Liver (tissue), 9 donors: ENCODE measurements around the gene PLEKHA6. TPM values are rescaled to one million over a fixed set of nuclear protein-coding genes. Genes with fewer than 3 reads are reported as not detected.

ENCODE experiments used
- DNase-seq: peaks from one replicate; pipeline ENCODE4 v3.0.0-alpha.2; 2017; ENCODE audit warnings: low spot score
- H3K27ac ChIP-seq, 2 donors: one replicate each; pipeline ENCODE4 v1.7.0; 2013; ENCODE audit warnings: inconsistent platforms in 2 of 2, low read length in 2 of 2, control low read depth in 1 of 2, low read depth in 1 of 2, mild to moderate bottlenecking in 1 of 2
- H3K27me3 ChIP-seq, 4 donors: one replicate each; pipeline versions ENCODE4 v1.6.1 to v1.7.0; 2013; ENCODE audit warnings: low read length in 3 of 4, inconsistent platforms in 1 of 4, mild to moderate bottlenecking in 1 of 4, moderate library complexity in 1 of 4; ENCODE audit not compliant: control insufficient read depth in 4 of 4, insufficient read depth in 4 of 4
- H3K36me3 ChIP-seq, 4 donors: one replicate each; pipeline versions ENCODE4 v1.6.1 to v1.7.0; 2013; ENCODE audit warnings: low read length in 3 of 4, mild to moderate bottlenecking in 3 of 4, low read depth in 1 of 4, moderate library complexity in 1 of 4; ENCODE audit not compliant: control insufficient read depth in 4 of 4, insufficient read depth in 3 of 4
- H3K4me1 ChIP-seq, 4 donors: one replicate each; pipeline versions ENCODE4 v1.6.1 to v1.7.0; 2013; ENCODE audit warnings: low read length in 3 of 4, mild to moderate bottlenecking in 3 of 4, moderate library complexity in 1 of 4; ENCODE audit not compliant: control insufficient read depth in 4 of 4, insufficient read depth in 4 of 4
- H3K4me3 ChIP-seq, 3 donors: one replicate each; pipeline versions ENCODE4 v1.6.1 to v1.7.0; 2013; ENCODE audit warnings: low read length in 3 of 3, control low read depth in 1 of 3, low read depth in 1 of 3, mild to moderate bottlenecking in 1 of 3
- H3K9ac ChIP-seq, 2 donors: one replicate each; pipeline ENCODE4 v1.7.0; 2013; ENCODE audit warnings: low read length in 2 of 2, mild to moderate bottlenecking in 2 of 2, moderate library complexity in 2 of 2, control low read depth in 1 of 2, low read depth in 1 of 2
- H3K9me3 ChIP-seq, 4 donors: one replicate each; pipeline versions ENCODE4 v1.6.1 to v1.7.0; 2013; ENCODE audit warnings: low read length in 3 of 4; ENCODE audit not compliant: control insufficient read depth in 4 of 4
- EGR1 ChIP-seq, 2 donors: IDR thresholded peaks; 2 replicates each; pipeline ENCODE4 v1.6.1; 2016 to 2018; ENCODE audit warnings: antibody characterized with exemption in 2 of 2, low read depth in 2 of 2
- FOXA1 ChIP-seq: IDR thresholded peaks from 2 replicates; pipeline ENCODE4 v1.6.1; 2016; ENCODE audit warnings: antibody characterized with exemption
- FOXA2 ChIP-seq: IDR thresholded peaks from 2 replicates; pipeline ENCODE4 v1.6.1; 2016; ENCODE audit warnings: antibody characterized with exemption
- GABPA ChIP-seq, 2 donors: IDR thresholded peaks in 1 of 2; conservative IDR thresholded peaks in 1 of 2; 2 replicates each; pipeline ENCODE4 v1.6.1; 2016; ENCODE audit warnings: antibody characterized with exemption in 2 of 2, mild to moderate bottlenecking in 1 of 2, moderate library complexity in 1 of 2
- HNF4A ChIP-seq, 2 donors: conservative IDR thresholded peaks; 2 replicates each; pipeline ENCODE4 v1.6.1; 2016; ENCODE audit warnings: antibody characterized with exemption in 2 of 2, mild to moderate bottlenecking in 2 of 2
- HNF4G ChIP-seq: IDR thresholded peaks from 2 replicates; pipeline ENCODE4 v1.6.1; 2016; ENCODE audit warnings: antibody characterized with exemption
- JUND ChIP-seq, 2 donors: IDR thresholded peaks; 2 replicates each; pipeline ENCODE4 v1.6.1; 2016; ENCODE audit warnings: antibody characterized with exemption in 2 of 2
- NR2F2 ChIP-seq: IDR thresholded peaks from 2 replicates; pipeline ENCODE4 v1.6.1; 2016; ENCODE audit warnings: antibody characterized with exemption
- RAD21 ChIP-seq, 2 donors: IDR thresholded peaks; 2 replicates each; pipeline ENCODE4 v1.6.1; 2016; ENCODE audit warnings: antibody characterized with exemption in 2 of 2, mild to moderate bottlenecking in 2 of 2
- REST ChIP-seq: IDR thresholded peaks from 2 replicates; pipeline ENCODE4 v1.6.1; 2016; ENCODE audit warnings: antibody characterized with exemption, mild to moderate bottlenecking
- RXRA ChIP-seq, 2 donors: IDR thresholded peaks; 2 replicates each; pipeline ENCODE4 v1.6.1; 2017 to 2018; ENCODE audit warnings: antibody characterized with exemption in 2 of 2, mild to moderate bottlenecking in 1 of 2
- SP1 ChIP-seq: IDR thresholded peaks from 2 replicates; pipeline ENCODE4 v1.6.1; 2018; ENCODE audit warnings: antibody characterized with exemption, mild to moderate bottlenecking
- TAF1 ChIP-seq: conservative IDR thresholded peaks from 2 replicates; pipeline ENCODE4 v1.6.1; 2016; ENCODE audit warnings: antibody characterized with exemption, mild to moderate bottlenecking
- YY1 ChIP-seq: IDR thresholded peaks from 2 replicates; pipeline ENCODE4 v1.6.1; 2016; ENCODE audit warnings: antibody characterized with exemption, mild to moderate bottlenecking
- WGBS: extraction: QIAGEN DNeasy Blood & Tissue Kit; methylation state at CpG from one replicate; pipeline ENCODE4 v1.1.7; 2013; 5-methylcytosine and 5-hydroxymethylcytosine counted together
- polyA plus RNA-seq, 2 donors: library from polyadenylated mRNA; stranded (reverse) in 1 of 2; unstranded in 1 of 2; fragments of 200-250 nt in 1 of 2; fragments of >200 nt in 1 of 2; fragmentation: Nextera tagmentation in 1 of 2; extraction: Ambion mirVana in 1 of 2; gene quantifications; one replicate each; pipeline versions ENCODE4 v1.2.1 to v1.2.3, GENCODE V29; 2013 to 2015
- total RNA-seq, 2 donors: library from RNA; depleted of rRNA; stranded (reverse); fragments of >200 nt; gene quantifications; one replicate each; pipeline ENCODE4 v1.2.3, GENCODE V29; 2014
- TF ChIP-seq, protein P1 (sequence below): IDR thresholded peaks from 2 replicates; pipeline ENCODE4 v1.6.1; 2016; ENCODE audit warnings: antibody characterized with exemption
- TF ChIP-seq, protein P2 (sequence below): IDR thresholded peaks from 2 replicates; pipeline ENCODE4 v1.6.1; 2016; ENCODE audit warnings: antibody characterized with exemption
- TF ChIP-seq, protein P3 (sequence below): IDR thresholded peaks from 2 replicates; pipeline ENCODE4 v1.6.1; 2016; ENCODE audit warnings: antibody characterized with exemption
- TF ChIP-seq, protein P4 (sequence below): fragments of 150-350 bp; IDR thresholded peaks from 2 replicates; pipeline ENCODE4 v1.5.1; 2017; ENCODE audit warnings: improper control_type of control experiment, low read depth, low read length; ENCODE audit not compliant: missing input control
- donor health status: healthy.
- donor health status: healthy.
- donor health status: healthy.
- donor health status: healthy.
- donor health status: healthy.

Gene PLEKHA6
- total and polyA plus RNA-seq, 4 donors = 5.3 to 12.8 (median 7.6) TPM

GRCh38 chr1:204261746-204262505 is 97.8 kb downstream of the PLEKHA6 start:
- no peak for DNase-seq
- H3K36me3 ChIP-seq = peaks cover 3 to 7% (median 6%) of the 10 kb centered on the region in 4 donors
- TF ChIP-seq JUND (IDR thresholded peaks at IDR 0.05) (no peak), HNF4G (no peak), GABPA (IDR thresholded peaks at IDR 0.05 in 1 of 2, conservative IDR thresholded peaks at IDR 0.05 in 1 of 2) (no peak), NR2F2 (no peak), SP1 (no peak), FOXA2 (no peak), YY1 (no peak), RXRA (IDR thresholded peaks at IDR 0.05) (no peak), HNF4A (conservative IDR thresholded peaks at IDR 0.05) (no peak), FOXA1 (no peak), RAD21 (IDR thresholded peaks at IDR 0.05) (no peak), REST (no peak), EGR1 (IDR thresholded peaks at IDR 0.05; ENCODE audit: low read depth in 2 of 2) (no peak), TAF1 (no peak)
- TF ChIP-seq, protein P1, sequence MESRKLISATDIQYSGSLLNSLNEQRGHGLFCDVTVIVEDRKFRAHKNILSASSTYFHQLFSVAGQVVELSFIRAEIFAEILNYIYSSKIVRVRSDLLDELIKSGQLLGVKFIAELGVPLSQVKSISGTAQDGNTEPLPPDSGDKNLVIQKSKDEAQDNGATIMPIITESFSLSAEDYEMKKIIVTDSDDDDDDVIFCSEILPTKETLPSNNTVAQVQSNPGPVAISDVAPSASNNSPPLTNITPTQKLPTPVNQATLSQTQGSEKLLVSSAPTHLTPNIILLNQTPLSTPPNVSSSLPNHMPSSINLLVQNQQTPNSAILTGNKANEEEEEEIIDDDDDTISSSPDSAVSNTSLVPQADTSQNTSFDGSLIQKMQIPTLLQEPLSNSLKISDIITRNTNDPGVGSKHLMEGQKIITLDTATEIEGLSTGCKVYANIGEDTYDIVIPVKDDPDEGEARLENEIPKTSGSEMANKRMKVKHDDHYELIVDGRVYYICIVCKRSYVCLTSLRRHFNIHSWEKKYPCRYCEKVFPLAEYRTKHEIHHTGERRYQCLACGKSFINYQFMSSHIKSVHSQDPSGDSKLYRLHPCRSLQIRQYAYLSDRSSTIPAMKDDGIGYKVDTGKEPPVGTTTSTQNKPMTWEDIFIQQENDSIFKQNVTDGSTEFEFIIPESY = no peak
- TF ChIP-seq, protein P2, sequence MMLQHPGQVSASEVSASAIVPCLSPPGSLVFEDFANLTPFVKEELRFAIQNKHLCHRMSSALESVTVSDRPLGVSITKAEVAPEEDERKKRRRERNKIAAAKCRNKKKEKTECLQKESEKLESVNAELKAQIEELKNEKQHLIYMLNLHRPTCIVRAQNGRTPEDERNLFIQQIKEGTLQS = no peak
- TF ChIP-seq, protein P3, sequence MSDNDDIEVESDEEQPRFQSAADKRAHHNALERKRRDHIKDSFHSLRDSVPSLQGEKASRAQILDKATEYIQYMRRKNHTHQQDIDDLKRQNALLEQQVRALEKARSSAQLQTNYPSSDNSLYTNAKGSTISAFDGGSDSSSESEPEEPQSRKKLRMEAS = no peak
- H3K27me3 ChIP-seq = no peaks in the 10 kb centered on the region
- 83% methylated on average over 13 of the region's 13 CpGs for WGBS
- peak overlapping the region; percentile 72 to 82 for H3K27ac ChIP-seq
- no peak overlapping the region for H3K4me3 ChIP-seq
- peaks cover 19 to 72% (median 63%) of the 10 kb centered on the region in 4 donors for H3K4me1 ChIP-seq
- H3K9ac ChIP-seq = no peak overlapping the region
- H3K9me3 ChIP-seq = no peaks in the 10 kb centered on the region

DNA sequence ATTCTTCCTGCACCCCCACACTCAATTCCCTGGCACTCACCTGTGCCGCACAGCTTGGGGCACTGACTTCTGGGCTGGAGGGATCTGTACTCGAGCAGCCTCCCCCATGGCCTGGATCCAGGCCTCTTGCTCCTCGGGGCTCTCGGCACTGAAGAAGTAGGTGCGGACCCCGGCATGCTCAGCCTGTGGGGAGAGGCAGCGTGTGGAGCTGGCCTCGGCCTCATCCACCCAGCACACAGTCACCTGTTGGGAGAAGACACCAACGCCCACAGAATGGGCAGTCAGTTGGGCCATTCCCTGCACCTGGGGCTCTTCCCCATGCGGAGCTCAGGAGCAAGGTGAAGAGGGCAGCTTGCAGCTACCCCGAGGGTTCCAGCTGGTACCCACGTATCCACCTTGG is 98.5 kb downstream of the PLEKHA6 start:
- no peak overlapping the region for H3K4me3 ChIP-seq
- no peak overlapping the region for H3K9ac ChIP-seq
- no peaks in the 10 kb centered on the region for H3K9me3 ChIP-seq
- peaks cover 20 to 72% (median 63%) of the 10 kb centered on the region in 4 donors for H3K4me1 ChIP-seq
- H3K36me3 ChIP-seq = peaks cover 3 to 8% (median 6%) of the 10 kb centered on the region in 4 donors
- H3K27ac ChIP-seq = peak overlapping the region; percentile 72 to 82
- H3K27me3 ChIP-seq = no peaks in the 10 kb centered on the region
- no peak for DNase-seq
- 88% methylated on average over 12 of the region's 12 CpGs for WGBS
- TF ChIP-seq GABPA (IDR thresholded peaks at IDR 0.05 in 1 of 2, conservative IDR thresholded peaks at IDR 0.05 in 1 of 2) (no peak), EGR1 (IDR thresholded peaks at IDR 0.05; ENCODE audit: low read depth in 2 of 2) (no peak), HNF4A (conservative IDR thresholded peaks at IDR 0.05) (no peak), FOXA2 (no peak), RXRA (IDR thresholded peaks at IDR 0.05) (no peak), JUND (IDR thresholded peaks at IDR 0.05) (no peak), FOXA1 (no peak), TAF1 (no peak), RAD21 (IDR thresholded peaks at IDR 0.05) (no peak)
- TF ChIP-seq, protein P4, sequence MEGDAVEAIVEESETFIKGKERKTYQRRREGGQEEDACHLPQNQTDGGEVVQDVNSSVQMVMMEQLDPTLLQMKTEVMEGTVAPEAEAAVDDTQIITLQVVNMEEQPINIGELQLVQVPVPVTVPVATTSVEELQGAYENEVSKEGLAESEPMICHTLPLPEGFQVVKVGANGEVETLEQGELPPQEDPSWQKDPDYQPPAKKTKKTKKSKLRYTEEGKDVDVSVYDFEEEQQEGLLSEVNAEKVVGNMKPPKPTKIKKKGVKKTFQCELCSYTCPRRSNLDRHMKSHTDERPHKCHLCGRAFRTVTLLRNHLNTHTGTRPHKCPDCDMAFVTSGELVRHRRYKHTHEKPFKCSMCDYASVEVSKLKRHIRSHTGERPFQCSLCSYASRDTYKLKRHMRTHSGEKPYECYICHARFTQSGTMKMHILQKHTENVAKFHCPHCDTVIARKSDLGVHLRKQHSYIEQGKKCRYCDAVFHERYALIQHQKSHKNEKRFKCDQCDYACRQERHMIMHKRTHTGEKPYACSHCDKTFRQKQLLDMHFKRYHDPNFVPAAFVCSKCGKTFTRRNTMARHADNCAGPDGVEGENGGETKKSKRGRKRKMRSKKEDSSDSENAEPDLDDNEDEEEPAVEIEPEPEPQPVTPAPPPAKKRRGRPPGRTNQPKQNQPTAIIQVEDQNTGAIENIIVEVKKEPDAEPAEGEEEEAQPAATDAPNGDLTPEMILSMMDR = no peak
- TF ChIP-seq, protein P2 = no peak
- TF ChIP-seq, protein P1 = no peak
- TF ChIP-seq, protein P3 = no peak
